Measurements from ENCODE around the gene DACH2.

- no peak for TF ChIP-seq CTCF (IDR thresholded peaks at IDR 0.05; ENCODE audit: low read length)
- no peak for TF ChIP-seq EZH2 (IDR thresholded peaks at IDR 0.05; ENCODE audit: borderline replicate concordance, low read length)
These were observed 661.4 kb downstream of the DACH2 start for GRCh38 chrX:86809651-86810050.

All from OCI-LY1 (cell line).